ENCODE results near the gene SEC11C. TPM values are rescaled to one million over a fixed set of nuclear protein-coding genes. Genes with fewer than 3 reads are reported as not detected.

SEC11C gene
- total RNA-seq, 1 experiment from 2014 or later: 49.5 TPM

- TF ChIP-seq ATF6 (CRISPR knock-in tag; IDR thresholded peaks at IDR 0.05) (no peak), ARID4B (CRISPR knock-in tag; IDR thresholded peaks at IDR 0.05; ENCODE audit: borderline replicate concordance) (no peak)
These were observed 10.6 kb downstream of the SEC11C start (continued) for GRCh38 chr18:59150236-59150635.

- DNase-seq (ENCODE audit: low spot score) (no peak), ATAC-seq (no peak)
- no peak overlapping the region for H3K4me3 Mint-ChIP-seq
- no peak for TF ChIP-seq HMGA2 (CRISPR knock-in tag; IDR thresholded peaks at IDR 0.05)
- TF ChIP-seq ZSCAN18 (CRISPR knock-in tag; IDR thresholded peaks at IDR 0.05): no peak
- TF ChIP-seq EMX1 (CRISPR knock-in tag; IDR thresholded peaks at IDR 0.05): no peak
- TF ChIP-seq IRF1 (CRISPR knock-in tag; IDR thresholded peaks at IDR 0.05): no peak
- TF ChIP-seq GRHL2 (CRISPR knock-in tag; IDR thresholded peaks at IDR 0.05; ENCODE audit: insufficient replicate concordance, severe bottlenecking): no peak
- no peak for TF ChIP-seq E2F1 (CRISPR knock-in tag; IDR thresholded peaks at IDR 0.05)
- no peak for TF ChIP-seq ZNF512 (CRISPR knock-in tag; IDR thresholded peaks at IDR 0.05; ENCODE audit: borderline replicate concordance)
- no peak for TF ChIP-seq GTF2I (CRISPR knock-in tag; conservative IDR thresholded peaks at IDR 0.05)
- TF ChIP-seq ATF1 (CRISPR knock-in tag; IDR thresholded peaks at IDR 0.05): no peak
- no peak for TF ChIP-seq PRRX2 (CRISPR knock-in tag; IDR thresholded peaks at IDR 0.05)
- H3K27me3 Mint-ChIP-seq (ENCODE audit: low read depth): no peaks in the 10 kb centered on the region
- H3K27ac Mint-ChIP-seq: no peak overlapping the region
- ChIA-PET CTCF (no interaction called here), POLR2A (no interaction called here)
- peaks cover 22% of the 10 kb centered on the region for H3K36me3 Mint-ChIP-seq
- peaks cover 3% of the 10 kb centered on the region; the same call in 1 of the 2 replicates for H3K4me1 Mint-ChIP-seq
- no peaks in the 10 kb centered on the region for H3K9me3 Mint-ChIP-seq
These were observed 15.5 kb downstream of the SEC11C start for GRCh38 chr18:59155153-59155552.

GRCh38 chr18:59156316-59156715 lies 16.6 kb downstream of the SEC11C start:
- POLR2A ChIA-PET: no interaction called here
- peaks cover 22% of the 10 kb centered on the region for H3K36me3 Mint-ChIP-seq
- H3K27ac Mint-ChIP-seq: no peak overlapping the region
- no peaks in the 10 kb centered on the region for H3K27me3 Mint-ChIP-seq (ENCODE audit: low read depth)
- no peaks in the 10 kb centered on the region for H3K9me3 Mint-ChIP-seq
- ATAC-seq: no peak
- no peak for DNase-seq (ENCODE audit: low spot score)
- H3K4me3 Mint-ChIP-seq: no peak overlapping the region
- peaks cover 3% of the 10 kb centered on the region; the same call in 1 of the 2 replicates for H3K4me1 Mint-ChIP-seq
- CTCF ChIA-PET: interaction anchor here (0.9 kb wide), 1 partner anchor 73 kb away, joined by 3 read pairs; no protein-coding TSS in a partner anchor
- TF ChIP-seq NFYB (CRISPR knock-in tag; conservative IDR thresholded peaks at IDR 0.05; ENCODE audit: low read depth) (no peak), ZNF121 (CRISPR knock-in tag; IDR thresholded peaks at IDR 0.05) (no peak), IRF2 (CRISPR knock-in tag; IDR thresholded peaks at IDR 0.05; ENCODE audit: borderline replicate concordance, low read depth) (no peak), ZNF232 (CRISPR knock-in tag; IDR thresholded peaks at IDR 0.05) (no peak), GRHL2 (CRISPR knock-in tag; IDR thresholded peaks at IDR 0.05; ENCODE audit: insufficient replicate concordance, severe bottlenecking) (no peak), GABPB1 (CRISPR knock-in tag; IDR thresholded peaks at IDR 0.05) (no peak), ZNF423 (CRISPR knock-in tag; IDR thresholded peaks at IDR 0.05) (no peak), ZNF671 (CRISPR knock-in tag; IDR thresholded peaks at IDR 0.05) (no peak), FOXP1 (CRISPR knock-in tag; IDR thresholded peaks at IDR 0.05; ENCODE audit: borderline replicate concordance) (no peak), AR (CRISPR knock-in tag; IDR thresholded peaks at IDR 0.05) (no peak)

Data from WTC11 (cell line).